ENCODE results near the gene FBXO45.

GRCh38 chr3:196546537-196546936 lies 21.9 kb upstream of the FBXO45 start:
- TF ChIP-seq, protein P1, sequence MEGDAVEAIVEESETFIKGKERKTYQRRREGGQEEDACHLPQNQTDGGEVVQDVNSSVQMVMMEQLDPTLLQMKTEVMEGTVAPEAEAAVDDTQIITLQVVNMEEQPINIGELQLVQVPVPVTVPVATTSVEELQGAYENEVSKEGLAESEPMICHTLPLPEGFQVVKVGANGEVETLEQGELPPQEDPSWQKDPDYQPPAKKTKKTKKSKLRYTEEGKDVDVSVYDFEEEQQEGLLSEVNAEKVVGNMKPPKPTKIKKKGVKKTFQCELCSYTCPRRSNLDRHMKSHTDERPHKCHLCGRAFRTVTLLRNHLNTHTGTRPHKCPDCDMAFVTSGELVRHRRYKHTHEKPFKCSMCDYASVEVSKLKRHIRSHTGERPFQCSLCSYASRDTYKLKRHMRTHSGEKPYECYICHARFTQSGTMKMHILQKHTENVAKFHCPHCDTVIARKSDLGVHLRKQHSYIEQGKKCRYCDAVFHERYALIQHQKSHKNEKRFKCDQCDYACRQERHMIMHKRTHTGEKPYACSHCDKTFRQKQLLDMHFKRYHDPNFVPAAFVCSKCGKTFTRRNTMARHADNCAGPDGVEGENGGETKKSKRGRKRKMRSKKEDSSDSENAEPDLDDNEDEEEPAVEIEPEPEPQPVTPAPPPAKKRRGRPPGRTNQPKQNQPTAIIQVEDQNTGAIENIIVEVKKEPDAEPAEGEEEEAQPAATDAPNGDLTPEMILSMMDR (conservative IDR thresholded peaks at IDR 0.05; ENCODE audit: low read depth, low read length): no peak
- TF ChIP-seq RAD21 (IDR thresholded peaks at IDR 0.05; ENCODE audit: low read length) (no peak), RFX5 (IDR thresholded peaks at IDR 0.05; ENCODE audit: low read depth, low read length) (no peak), ELK1 (IDR thresholded peaks at IDR 0.05; ENCODE audit: borderline replicate concordance, low read depth, low read length) (no peak), POLR2A (IDR thresholded peaks at IDR 0.05; ENCODE audit: low read depth, low read length) (no peak), CEBPB (IDR thresholded peaks at IDR 0.05; ENCODE audit: low read depth, low read length) (no peak), RCOR1 (IDR thresholded peaks at IDR 0.05; ENCODE audit: insufficient replicate concordance, low read length) (no peak), CHD1 (IDR thresholded peaks at IDR 0.05; ENCODE audit: low read depth, low read length) (no peak), MXI1 (IDR thresholded peaks at IDR 0.05; ENCODE audit: borderline replicate concordance, low read depth, low read length) (no peak), MAFK (IDR thresholded peaks at IDR 0.05; ENCODE audit: low read depth, low read length) (no peak), MAZ (IDR thresholded peaks at IDR 0.05; ENCODE audit: borderline replicate concordance, low read depth, low read length) (no peak), SMC3 (IDR thresholded peaks at IDR 0.05; ENCODE audit: low read depth, low read length) (no peak), BHLHE40 (IDR thresholded peaks at IDR 0.05; ENCODE audit: low read depth, low read length) (no peak), USF2 (IDR thresholded peaks at IDR 0.05; ENCODE audit: low read depth, low read length) (no peak)
